ENCODE results near the gene SPG7. TPM values are rescaled to one million over a fixed set of nuclear protein-coding genes. Genes with fewer than 3 reads are reported as not detected.

SPG7 gene
- total RNA-seq, 2 donors from 2014 or later, result 85.6 to 105 TPM

GRCh38 chr16:89502081-89502843 is 5.9 kb upstream of the SPG7 start:
- peaks cover 8% of the 10 kb centered on the region for H3K4me1 ChIP-seq
- peak overlapping the region in 1 of 2 donors; percentile 58 for H3K9ac ChIP-seq (ENCODE audit: low read depth in 2 of 2, low read length in 2 of 2)
- no peak for TF ChIP-seq CTCF (IDR thresholded peaks at IDR 0.05)
- no peaks in the 10 kb centered on the region for H3K36me3 ChIP-seq
- no peaks in the 10 kb centered on the region for H3K9me3 ChIP-seq
- no peaks in the 10 kb centered on the region for H3K27me3 ChIP-seq
- H3K27ac ChIP-seq, result peak overlapping the region; percentile 53
- DNase-seq, result peak; percentile 77
- no peak overlapping the region for H3K4me3 ChIP-seq
- intact Hi-C loops (cut with DNase I), result no loop called here

- peaks cover 10% of the 10 kb centered on the region for H3K4me1 ChIP-seq
- H3K4me3 ChIP-seq, result no peak overlapping the region
- no peaks in the 10 kb centered on the region for H3K9me3 ChIP-seq
- TF ChIP-seq CTCF (IDR thresholded peaks at IDR 0.05), result no peak
- intact Hi-C loops (cut with DNase I), result loop anchor here (2.0 kb wide), 1 partner anchor 13 kb away; the partner anchor contains the start of gene ANKRD11
- no peaks in the 10 kb centered on the region for H3K27me3 ChIP-seq
- DNase-seq, result no peak
- no peak overlapping the region for H3K27ac ChIP-seq
- H3K36me3 ChIP-seq, result no peaks in the 10 kb centered on the region
- no peak overlapping the region for H3K9ac ChIP-seq (ENCODE audit: low read depth in 2 of 2, low read length in 2 of 2)
Observed at GRCh38 chr16:89504091-89504490, 4.1 kb upstream of the SPG7 start.

- no peak for TF ChIP-seq CTCF (IDR thresholded peaks at IDR 0.05)
- Histone ChIP-seq H3K27ac (peak overlapping the region; percentile 91), H3K4me1 (peaks cover 19% of the 10 kb centered on the region), H3K27me3 (no peaks in the 10 kb centered on the region), H3K9me3 (no peaks in the 10 kb centered on the region), H3K9ac (ENCODE audit: low read depth in 2 of 2, low read length in 2 of 2) (peak overlapping the region; percentile 45 to 78), H3K4me3 (no peak overlapping the region), H3K36me3 (no peaks in the 10 kb centered on the region)
- peak; percentile 98 for DNase-seq
- intact Hi-C loops (cut with DNase I), result loop anchor here (2.0 kb wide), 1 partner anchor 15 kb away; the partner anchor contains the start of gene ANKRD11
Observed at GRCh38 chr16:89505204-89506112, 2.7 kb upstream of the SPG7 start.

- H3K9ac ChIP-seq (ENCODE audit: low read depth in 2 of 2, low read length in 2 of 2), result peak overlapping the region; percentile 45 to 78
- H3K4me1 ChIP-seq, result peaks cover 19% of the 10 kb centered on the region
- no peak for TF ChIP-seq CTCF (IDR thresholded peaks at IDR 0.05)
- DNase-seq, result no peak
- H3K4me3 ChIP-seq, result no peak overlapping the region
- intact Hi-C loops (cut with DNase I), result no loop called here
- no peaks in the 10 kb centered on the region for H3K9me3 ChIP-seq
- H3K27ac ChIP-seq, result peak overlapping the region; percentile 91
- no peaks in the 10 kb centered on the region for H3K36me3 ChIP-seq
- H3K27me3 ChIP-seq, result no peaks in the 10 kb centered on the region
Observed at GRCh38 chr16:89506113-89506504, 2.1 kb upstream of the SPG7 start.

GRCh38 chr16:89506791-89507191 is 1.4 kb upstream of the SPG7 start:
- intact Hi-C loops (cut with DNase I), result no loop called here
- H3K27me3 ChIP-seq, result no peaks in the 10 kb centered on the region
- no peak for TF ChIP-seq CTCF (IDR thresholded peaks at IDR 0.05)
- H3K27ac ChIP-seq, result peak overlapping the region; percentile 52
- no peaks in the 10 kb centered on the region for H3K36me3 ChIP-seq
- H3K4me1 ChIP-seq, result peaks cover 19% of the 10 kb centered on the region
- no peaks in the 10 kb centered on the region for H3K9me3 ChIP-seq
- H3K4me3 ChIP-seq, result no peak overlapping the region
- DNase-seq, result no peak
- peak overlapping the region; percentile 89 to 99 for H3K9ac ChIP-seq (ENCODE audit: low read depth in 2 of 2, low read length in 2 of 2)

Data from colonic mucosa (tissue), 4 donors.